ENCODE measurements around the gene MFF.

Gene MFF

DNA sequence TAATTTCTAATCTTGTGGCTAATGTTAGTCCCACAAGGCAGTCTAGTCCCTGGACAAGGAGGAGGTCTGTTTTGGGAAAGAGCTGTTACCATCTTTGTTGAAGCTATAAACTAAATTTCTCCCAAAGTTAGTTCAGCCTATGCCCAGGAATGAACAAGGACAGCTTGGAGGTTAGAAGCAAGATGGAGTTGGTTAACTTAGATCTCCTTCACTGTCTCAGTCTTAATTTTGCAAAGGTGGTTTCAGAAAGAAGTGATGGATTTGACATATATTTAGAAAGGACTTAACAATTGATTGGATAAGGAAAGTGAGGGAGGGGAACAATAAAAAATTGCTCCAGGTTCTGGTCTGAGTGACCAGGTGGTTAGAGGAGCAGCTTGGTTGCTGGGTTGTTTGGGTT, 77.3 kb downstream of the MFF start:
- H3K9me3 ChIP-seq (ENCODE audit: insufficient read depth, low read depth, low read length) = no peaks in the 10 kb centered on the region
- H3K4me2 ChIP-seq (ENCODE audit: low read depth, low read length, poor library complexity, severe bottlenecking) = no peak overlapping the region
- no peaks in the 10 kb centered on the region for H3K9me2 ChIP-seq (replicated peaks; ENCODE audit: low read depth, low read length)
- no peak overlapping the region for H3K4me3 ChIP-seq (ENCODE audit: low read length, poor library complexity, severe bottlenecking)
- no peak for TF ChIP-seq EZH2phosphoT487 (IDR thresholded peaks at IDR 0.05; ENCODE audit: borderline replicate concordance)
- no peak for TF ChIP-seq CTCF (conservative IDR thresholded peaks at IDR 0.05; ENCODE audit: low read length)
- no peak overlapping the region for H3K9ac ChIP-seq (ENCODE audit: low read depth, low read length, poor library complexity, severe bottlenecking)
- H3K4me1 ChIP-seq (ENCODE audit: insufficient read depth, low read length, poor library complexity, severe bottlenecking) = peaks cover 8% of the 10 kb centered on the region
- H3F3A ChIP-seq (ENCODE audit: low read depth) = no peaks in the 10 kb centered on the region
- H3K36me3 ChIP-seq (ENCODE audit: insufficient read depth, low read length) = no peaks in the 10 kb centered on the region
- no peaks in the 10 kb centered on the region for H3K27me3 ChIP-seq (ENCODE audit: insufficient read depth, low read length, poor library complexity, severe bottlenecking)
- no peaks in the 10 kb centered on the region for H4K20me1 ChIP-seq (ENCODE audit: insufficient read depth, low read length, poor library complexity, severe bottlenecking)
- no peak overlapping the region for H2AFZ ChIP-seq (ENCODE audit: low read length)
- H3K79me2 ChIP-seq (ENCODE audit: insufficient read depth, low read length) = no peaks in the 10 kb centered on the region

DNA sequence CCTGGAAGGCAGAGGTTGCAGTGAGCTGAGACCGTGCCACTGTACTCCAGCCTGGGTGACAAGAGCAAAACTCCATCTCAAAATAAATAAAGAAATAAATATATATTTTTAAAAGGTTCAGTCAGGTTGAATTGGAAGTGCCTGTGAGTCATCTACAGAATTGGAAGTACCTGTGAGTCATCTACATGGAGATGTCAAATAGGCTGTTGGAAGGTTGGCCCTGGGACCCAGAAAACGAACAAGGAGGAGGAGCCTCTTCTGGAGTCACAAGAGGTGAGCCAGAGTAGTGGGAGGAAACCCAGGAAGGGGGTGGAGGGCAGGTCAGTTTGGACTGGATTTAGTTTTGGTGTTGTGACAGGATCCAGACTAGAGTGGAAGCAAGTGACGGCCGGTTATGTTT, 77.9 kb downstream of the MFF start:
- Histone ChIP-seq H3K9ac (ENCODE audit: low read depth, low read length, poor library complexity, severe bottlenecking) (no peak overlapping the region), H3K9me2 (replicated peaks; ENCODE audit: low read depth, low read length) (no peaks in the 10 kb centered on the region), H3F3A (ENCODE audit: low read depth) (no peaks in the 10 kb centered on the region), H3K36me3 (ENCODE audit: insufficient read depth, low read length) (no peaks in the 10 kb centered on the region), H3K4me1 (ENCODE audit: insufficient read depth, low read length, poor library complexity, severe bottlenecking) (peaks cover 3% of the 10 kb centered on the region), H3K27me3 (ENCODE audit: insufficient read depth, low read length, poor library complexity, severe bottlenecking) (no peaks in the 10 kb centered on the region), H3K4me3 (ENCODE audit: low read length, poor library complexity, severe bottlenecking) (no peak overlapping the region), H2AFZ (ENCODE audit: low read length) (no peak overlapping the region), H3K79me2 (ENCODE audit: insufficient read depth, low read length) (no peaks in the 10 kb centered on the region), H3K4me2 (ENCODE audit: low read depth, low read length, poor library complexity, severe bottlenecking) (no peak overlapping the region), H3K9me3 (ENCODE audit: insufficient read depth, low read depth, low read length) (no peaks in the 10 kb centered on the region), H4K20me1 (ENCODE audit: insufficient read depth, low read length, poor library complexity, severe bottlenecking) (no peaks in the 10 kb centered on the region)
- TF ChIP-seq EZH2phosphoT487 (IDR thresholded peaks at IDR 0.05; ENCODE audit: borderline replicate concordance) = no peak
- no peak for TF ChIP-seq CTCF (conservative IDR thresholded peaks at IDR 0.05; ENCODE audit: low read length)

- Histone ChIP-seq H3K9me2 (replicated peaks; ENCODE audit: low read depth, low read length) (no peaks in the 10 kb centered on the region), H3F3A (ENCODE audit: low read depth) (no peaks in the 10 kb centered on the region), H4K20me1 (ENCODE audit: insufficient read depth, low read length, poor library complexity, severe bottlenecking) (no peaks in the 10 kb centered on the region), H3K27me3 (ENCODE audit: insufficient read depth, low read length, poor library complexity, severe bottlenecking) (no peaks in the 10 kb centered on the region), H3K36me3 (ENCODE audit: insufficient read depth, low read length) (no peaks in the 10 kb centered on the region), H3K9ac (ENCODE audit: low read depth, low read length, poor library complexity, severe bottlenecking) (no peak overlapping the region), H2AFZ (ENCODE audit: low read length) (no peak overlapping the region), H3K79me2 (ENCODE audit: insufficient read depth, low read length) (no peaks in the 10 kb centered on the region), H3K4me1 (ENCODE audit: insufficient read depth, low read length, poor library complexity, severe bottlenecking) (peaks cover 3% of the 10 kb centered on the region), H3K9me3 (ENCODE audit: insufficient read depth, low read depth, low read length) (no peaks in the 10 kb centered on the region), H3K4me3 (ENCODE audit: low read length, poor library complexity, severe bottlenecking) (no peak overlapping the region), H3K4me2 (ENCODE audit: low read depth, low read length, poor library complexity, severe bottlenecking) (no peak overlapping the region)
- TF ChIP-seq EZH2phosphoT487 (IDR thresholded peaks at IDR 0.05; ENCODE audit: borderline replicate concordance) = no peak
- TF ChIP-seq CTCF (conservative IDR thresholded peaks at IDR 0.05; ENCODE audit: low read length) = peak; percentile 15; the same call in 1 of the 2 replicates
Measured at GRCh38 chr2:227404585-227405271, 79.7 kb downstream of the MFF start.
